ENCODE data around the gene OR2C3.
"Not testable (repeated sequence)": the region's sequence is repeated elsewhere in the genome, so short reads cannot be mapped to it uniquely, and the experiment has no call there.

The OR2C3 gene

DNA sequence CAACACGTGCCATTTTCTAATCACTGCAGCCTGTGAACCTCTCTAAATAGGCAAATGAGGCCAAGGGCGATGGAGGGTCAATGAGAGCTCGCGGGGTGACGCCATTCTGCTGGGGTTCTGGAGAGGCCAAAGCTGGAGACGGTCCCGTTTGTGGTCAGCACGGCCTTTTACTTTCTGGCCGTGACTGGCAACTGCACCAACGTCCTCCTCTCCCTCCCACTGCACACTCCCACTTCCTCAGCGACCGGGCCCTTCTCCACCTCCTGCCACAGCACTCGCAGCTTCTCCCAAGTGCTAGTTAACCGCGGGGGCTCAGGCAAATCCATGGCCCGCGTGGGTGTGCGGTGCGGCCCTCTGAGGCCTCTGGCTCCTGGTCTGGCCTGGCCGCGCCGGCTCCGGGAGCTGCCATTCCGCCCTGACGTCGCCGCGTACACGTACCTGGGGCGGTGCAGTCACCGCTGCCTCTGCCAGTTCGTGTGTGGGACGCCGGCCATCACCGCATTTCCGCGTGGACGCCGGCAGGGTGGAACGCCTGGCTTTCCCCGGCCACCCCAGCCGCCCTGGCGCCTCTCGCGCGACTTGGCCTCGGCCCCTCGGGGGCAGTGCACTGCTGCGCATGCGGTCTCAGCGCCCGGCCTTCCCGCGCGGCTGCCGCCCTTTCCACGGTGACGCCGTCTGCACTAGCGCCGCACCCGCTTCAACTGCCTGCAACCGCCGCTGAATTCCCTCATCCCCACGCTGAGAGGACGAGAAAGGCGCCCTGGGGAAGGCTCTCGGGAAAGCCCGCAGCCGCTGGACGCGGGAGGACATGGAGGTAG lies 18.2 kb downstream of the OR2C3 start:
- DNase-seq: no peak

- no peak for DNase-seq
These were observed 29.4 kb downstream of the OR2C3 start for GRCh38 chr1:247506831-247507230.

GRCh38 chr1:247500865-247501264 lies 35.4 kb downstream of the OR2C3 start:
- no peak for DNase-seq

DNA sequence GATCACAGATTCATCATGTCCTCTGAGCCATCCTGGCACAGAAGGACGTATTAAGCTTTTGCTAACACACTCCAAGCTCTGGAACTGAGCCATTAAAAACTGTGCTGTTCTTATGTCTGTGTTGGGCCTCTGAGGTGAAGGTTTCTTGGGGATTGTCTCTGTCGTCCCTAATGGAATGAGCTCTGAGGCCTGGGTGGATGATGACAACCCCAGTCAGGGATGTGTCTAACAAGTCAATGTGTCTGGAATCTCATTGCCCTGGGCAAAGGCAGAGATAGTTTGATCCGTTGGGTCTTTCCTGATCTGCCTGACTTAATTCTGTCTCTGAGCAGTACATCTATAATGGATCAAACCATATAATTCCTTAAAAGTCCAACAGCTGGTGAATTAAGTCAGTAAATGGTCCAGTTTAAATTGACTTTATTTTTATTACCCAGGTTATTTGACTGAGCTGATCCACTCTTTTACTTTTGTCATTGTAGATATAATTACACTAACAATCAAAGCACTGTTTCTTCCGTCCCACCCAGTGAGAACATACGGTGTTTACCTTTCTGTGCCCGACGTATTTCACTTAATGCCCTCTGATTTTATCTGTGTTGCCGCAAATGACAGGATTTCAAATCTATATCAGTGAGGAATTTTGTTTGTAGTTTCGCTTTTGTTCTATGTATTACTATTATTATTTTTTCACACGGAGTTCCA lies 39.5 kb downstream of the OR2C3 start:
- no peak for DNase-seq

DNA sequence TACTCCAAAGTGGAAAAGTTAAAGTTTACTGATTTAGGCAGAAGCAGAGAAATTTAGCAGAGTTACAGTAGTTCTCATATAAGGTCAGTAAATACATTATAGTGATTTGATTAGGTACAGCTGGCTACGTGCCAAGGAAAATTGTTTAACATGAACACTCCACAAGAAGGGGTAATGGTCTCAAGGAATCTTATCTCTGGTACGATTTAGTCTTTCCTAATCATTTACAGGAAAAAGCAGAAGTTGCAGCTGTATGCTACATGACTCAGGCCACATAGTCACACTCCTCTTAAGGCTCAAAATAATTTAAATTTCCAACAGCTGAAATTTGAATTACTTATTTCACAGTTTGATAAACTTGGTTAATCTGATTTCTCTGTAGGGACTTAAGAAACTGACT lies 41.5 kb downstream of the OR2C3 start:
- DNase-seq: no peak

- no peak for DNase-seq
These were observed 43.1 kb downstream of the OR2C3 start for GRCh38 chr1:247493106-247493505.

DNA sequence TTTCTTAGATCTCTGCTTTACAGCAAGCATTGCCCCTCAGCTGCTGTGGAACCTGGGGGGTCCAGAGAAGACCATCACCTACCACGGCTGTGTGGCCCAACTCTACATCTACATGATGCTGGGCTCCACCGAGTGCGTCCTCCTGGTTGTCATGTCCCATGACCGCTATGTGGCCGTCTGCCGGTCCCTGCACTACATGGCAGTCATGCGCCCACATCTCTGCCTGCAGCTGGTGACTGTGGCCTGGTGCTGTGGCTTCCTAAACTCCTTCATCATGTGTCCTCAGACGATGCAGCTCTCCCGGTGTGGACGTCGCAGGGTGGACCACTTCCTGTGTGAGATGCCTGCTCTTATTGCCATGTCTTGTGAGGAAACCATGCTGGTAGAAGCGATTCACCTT lies 44.9 kb downstream of the OR2C3 start:
- no peak for DNase-seq

GRCh38 chr1:247487057-247487456 lies 49.2 kb downstream of the OR2C3 start:
- no peak for DNase-seq

DNA sequence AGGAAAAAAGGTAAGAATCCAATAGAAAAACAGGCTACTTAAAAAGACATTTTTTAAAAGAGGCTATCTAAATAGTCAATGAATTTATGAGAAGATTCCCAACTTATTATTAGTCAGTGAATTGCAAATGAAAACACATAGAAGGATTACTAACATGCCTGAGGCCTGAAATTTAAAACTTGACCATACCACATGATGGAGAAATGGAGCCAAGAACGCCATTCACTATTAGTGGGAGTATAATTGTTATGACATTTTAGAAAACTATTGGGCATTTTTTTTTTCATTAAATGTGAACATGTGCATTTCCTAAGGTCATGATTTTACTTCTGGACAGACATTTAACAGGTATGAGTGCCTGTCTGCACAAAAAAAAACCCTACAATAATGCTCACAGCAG lies 53.5 kb downstream of the OR2C3 start:
- no peak for DNase-seq

DNA sequence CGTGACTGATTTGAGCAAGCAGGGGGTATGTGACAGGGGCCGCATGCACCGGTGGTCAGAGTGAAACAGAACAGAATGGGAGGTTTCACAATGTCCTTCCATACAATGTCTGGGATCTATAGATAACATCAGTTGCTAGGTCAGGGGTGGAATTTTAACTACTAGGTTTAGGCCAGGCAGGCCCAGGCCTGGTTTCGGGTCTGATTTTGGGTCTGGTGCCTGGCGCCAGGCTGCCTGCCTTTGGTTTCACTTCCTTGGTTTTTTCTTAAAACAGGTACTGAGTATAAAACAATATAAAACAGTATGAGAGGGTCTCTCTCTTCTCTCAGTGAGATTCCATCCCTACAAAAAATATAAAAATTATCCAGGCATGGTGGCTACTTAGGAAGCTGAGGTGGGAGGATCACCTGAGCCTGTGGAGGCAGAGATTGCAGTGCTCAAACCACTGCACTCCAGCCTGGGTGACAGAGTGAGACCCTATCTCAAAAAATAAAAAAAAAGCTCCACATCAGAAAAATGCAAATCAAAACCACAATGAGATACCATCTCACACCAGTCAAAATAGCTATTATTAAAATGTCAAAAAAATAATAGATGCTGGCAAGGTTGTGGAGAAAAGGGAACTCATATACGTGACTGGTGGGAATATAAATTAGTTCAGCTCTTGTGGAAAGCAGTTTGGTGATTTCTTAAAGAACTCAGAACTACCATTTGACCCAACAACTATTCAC lies 59.7 kb downstream of the OR2C3 start:
- not testable (repeated sequence) for DNase-seq

- DNase-seq: no peak
These were observed 60.4 kb downstream of the OR2C3 start for GRCh38 chr1:247475793-247476192.

Data from DMS79 treated with DMSO at 0.1 percent for 48 hours (cell line).